ENCODE results near the gene SLC1A7.

The SLC1A7 gene

DNA sequence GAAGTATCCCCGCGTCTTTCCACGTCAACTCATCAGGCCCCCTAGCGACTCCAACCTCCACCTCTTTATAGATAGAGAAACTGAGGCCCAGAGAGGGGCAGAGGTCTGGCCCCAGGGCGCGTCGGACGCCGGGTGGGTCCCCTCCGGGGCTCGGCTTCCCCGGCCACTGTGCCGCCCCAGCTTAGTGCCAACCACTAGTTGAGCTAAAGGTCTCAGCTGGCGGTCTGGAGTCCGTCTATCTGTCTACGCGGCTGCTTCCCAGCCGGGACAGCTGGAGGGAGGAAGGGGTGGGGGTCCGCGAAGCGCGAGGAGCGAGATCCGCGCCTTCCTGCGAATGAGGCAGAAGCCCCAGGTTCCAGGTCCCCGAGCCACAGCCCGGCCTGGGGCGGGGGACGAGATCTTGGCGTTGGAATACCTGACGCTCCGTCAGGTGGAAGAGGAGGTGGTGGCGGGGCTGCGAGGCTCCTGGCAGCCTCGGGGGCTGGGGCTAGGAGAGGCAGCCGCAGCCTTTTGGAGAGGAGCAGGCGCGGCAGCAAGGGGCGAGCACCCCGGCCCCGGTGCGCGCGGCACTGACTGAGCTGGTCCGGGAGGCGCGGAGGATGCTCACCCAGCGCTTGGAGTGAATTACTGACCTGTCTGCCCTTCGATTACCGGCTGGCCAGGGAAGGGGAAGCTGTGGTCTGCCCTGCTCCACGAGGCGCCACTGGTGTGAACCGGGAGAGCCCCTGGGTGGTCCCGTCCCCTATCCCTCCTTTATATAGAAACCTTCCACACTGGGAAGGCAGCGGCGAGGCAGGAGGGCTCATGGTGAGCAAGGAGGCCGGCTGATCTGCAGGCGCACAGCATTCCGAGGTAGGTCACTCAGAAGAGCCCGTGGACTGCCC lies 79.5 kb downstream of the SLC1A7 start:
- no peak for DNase-seq (ENCODE audit: low read depth in 2 of 2)

GRCh38 chr1:53061859-53062707 lies 80.4 kb downstream of the SLC1A7 start, which contains the start of gene PODN:
Gene PODN (plus strand): TSS chr1:53062213. CDS start chr1:53069856, 7,643 bp downstream.
- no peak for DNase-seq (ENCODE audit: low read depth in 2 of 2)

DNA sequence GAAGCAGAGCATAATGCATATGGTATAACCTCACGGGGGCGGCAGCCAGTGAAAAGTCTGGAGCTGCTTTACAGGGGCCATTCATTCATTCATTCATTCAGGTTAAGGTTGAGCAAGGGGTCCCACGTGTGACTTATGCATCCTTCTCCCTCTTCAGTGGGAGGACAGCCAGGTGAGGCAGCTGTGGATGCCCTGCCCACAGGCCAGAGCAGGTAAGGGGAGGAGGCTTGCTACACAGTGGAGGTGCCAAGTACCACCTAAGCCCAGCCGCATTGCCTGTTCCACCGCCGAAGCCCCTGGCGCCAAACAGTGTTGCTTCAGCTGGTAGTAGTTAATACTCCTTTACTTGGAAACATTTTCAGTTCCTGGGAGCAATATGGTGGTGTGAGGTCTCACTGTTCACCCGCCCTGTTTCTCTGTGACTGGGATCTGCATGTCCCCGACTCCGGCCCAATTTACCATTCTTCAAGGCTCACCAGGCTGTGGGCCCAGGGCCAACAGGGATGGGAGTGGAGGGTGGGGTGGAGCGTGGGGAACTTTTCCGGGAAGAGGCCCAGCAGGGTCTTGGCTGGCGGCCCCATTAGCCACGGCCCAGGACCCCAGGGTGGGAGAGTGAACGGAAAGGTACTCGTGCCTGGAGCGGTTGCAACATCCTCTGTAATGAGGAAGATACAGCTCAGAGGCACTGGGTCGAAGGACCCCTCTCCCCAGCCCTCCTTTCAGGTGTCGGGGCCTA lies 81.1 kb downstream of the SLC1A7 start:
- peak in 1 of 2 experiments; percentile 8 for DNase-seq (ENCODE audit: low read depth in 2 of 2)

DNA sequence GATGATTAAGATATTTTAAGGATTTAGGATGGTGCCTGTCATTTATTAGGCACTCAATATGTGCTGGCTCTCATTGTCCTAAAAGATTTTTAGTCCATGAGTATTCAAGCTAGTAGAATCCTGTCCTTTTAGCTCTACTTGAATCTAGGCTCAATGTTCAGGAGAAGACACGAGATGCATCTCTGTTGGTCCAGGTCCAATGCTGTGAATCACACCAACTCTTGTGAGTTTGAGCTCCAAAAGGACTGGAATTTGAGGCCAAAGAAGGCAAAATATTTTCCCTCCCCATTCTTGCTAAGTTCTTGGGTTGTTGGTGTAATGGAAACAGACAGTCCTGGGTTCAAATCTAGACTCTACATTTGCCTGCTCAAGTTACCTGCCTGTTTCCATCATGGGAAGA lies 81.9 kb downstream of the SLC1A7 start:
- DNase-seq (ENCODE audit: low read depth in 2 of 2), result peak; percentile 36

GRCh38 chr1:53057127-53057526 lies 85.3 kb downstream of the SLC1A7 start:
- peak; percentile 44 to 45 for DNase-seq (ENCODE audit: low read depth in 2 of 2)

- no peak for DNase-seq (ENCODE audit: low read depth in 2 of 2)
Measured at GRCh38 chr1:53051676-53052075, 90.8 kb downstream of the SLC1A7 start.

GRCh38 chr1:53050310-53050709 lies 92.1 kb downstream of the SLC1A7 start:
- no peak for DNase-seq (ENCODE audit: low read depth in 2 of 2)

DNA sequence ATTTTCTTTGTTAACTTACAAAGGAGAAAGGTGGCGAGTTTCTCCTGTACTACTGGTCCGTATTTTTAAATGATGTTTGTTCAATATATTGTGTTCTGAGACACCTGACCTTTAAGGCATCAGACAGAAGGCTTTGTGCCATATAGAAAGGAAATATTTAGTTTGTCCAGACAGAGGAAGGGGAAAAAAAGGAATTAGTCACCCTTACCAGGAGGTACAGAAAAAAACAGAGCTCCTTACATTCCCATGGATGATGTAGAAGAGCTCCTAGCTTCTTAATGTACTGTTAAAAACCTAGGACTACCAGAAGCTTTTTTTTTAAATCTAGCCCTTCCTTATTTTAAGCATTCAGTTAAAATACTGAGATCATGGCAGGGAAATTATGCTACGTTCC lies 92.9 kb downstream of the SLC1A7 start:
- DNase-seq (ENCODE audit: low read depth in 2 of 2), result no peak

DNA sequence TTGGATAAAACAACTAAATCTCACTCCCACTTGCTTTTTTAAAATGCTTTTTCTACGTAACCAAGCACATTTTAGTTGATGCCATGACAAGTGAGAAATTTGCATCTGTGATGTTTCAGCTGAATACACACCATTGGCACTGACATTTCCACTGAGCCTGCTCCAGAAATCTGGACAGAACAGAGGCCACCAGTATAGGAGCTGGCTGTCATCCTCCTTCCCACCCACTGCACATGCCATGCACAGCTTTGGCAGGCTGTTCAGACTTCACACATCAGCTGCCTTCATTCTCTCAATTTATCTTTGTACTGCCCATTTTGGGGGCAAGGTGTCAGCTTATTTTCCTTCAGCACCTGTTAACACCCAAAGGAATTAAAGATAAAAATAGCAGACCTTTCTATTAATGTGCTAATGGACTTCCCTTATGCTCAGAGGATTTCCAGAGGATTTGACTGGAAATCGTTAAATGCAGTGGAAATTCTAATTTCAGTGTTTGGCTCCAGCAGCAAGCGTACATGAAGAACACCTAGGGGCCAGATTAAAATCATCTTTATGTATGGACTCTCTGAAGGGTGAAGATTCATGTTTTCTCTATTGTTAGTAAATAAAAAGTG lies 93.4 kb downstream of the SLC1A7 start:
- DNase-seq (ENCODE audit: low read depth in 2 of 2), result no peak

- peak; percentile 35 to 48 for DNase-seq (ENCODE audit: low read depth in 2 of 2)
Measured at GRCh38 chr1:53047737-53048736, 94.4 kb downstream of the SLC1A7 start.

DNA sequence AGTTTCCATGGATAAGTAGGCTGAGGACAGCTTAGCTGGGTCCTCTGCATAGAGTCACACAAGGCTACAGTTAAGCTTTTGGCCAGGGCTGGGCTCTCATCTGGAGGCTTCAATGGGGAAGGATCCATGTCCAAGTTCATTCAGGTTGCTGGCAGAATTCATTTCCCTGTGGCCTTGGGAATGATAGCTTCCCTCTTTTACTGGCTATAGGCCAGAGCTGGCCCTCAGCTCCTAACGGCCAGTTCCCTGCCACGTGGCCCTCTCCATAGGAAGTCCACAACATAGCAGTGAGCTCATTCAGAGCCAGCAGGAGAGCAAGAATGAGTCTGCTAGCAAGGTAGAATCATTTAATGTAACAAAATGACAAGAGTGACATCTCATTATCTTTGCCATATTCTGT lies 95.5 kb downstream of the SLC1A7 start:
- no peak for DNase-seq (ENCODE audit: low read depth in 2 of 2)

- DNase-seq (ENCODE audit: low read depth in 2 of 2), result no peak
Measured at GRCh38 chr1:53044926-53045325, 97.5 kb downstream of the SLC1A7 start.

DNA sequence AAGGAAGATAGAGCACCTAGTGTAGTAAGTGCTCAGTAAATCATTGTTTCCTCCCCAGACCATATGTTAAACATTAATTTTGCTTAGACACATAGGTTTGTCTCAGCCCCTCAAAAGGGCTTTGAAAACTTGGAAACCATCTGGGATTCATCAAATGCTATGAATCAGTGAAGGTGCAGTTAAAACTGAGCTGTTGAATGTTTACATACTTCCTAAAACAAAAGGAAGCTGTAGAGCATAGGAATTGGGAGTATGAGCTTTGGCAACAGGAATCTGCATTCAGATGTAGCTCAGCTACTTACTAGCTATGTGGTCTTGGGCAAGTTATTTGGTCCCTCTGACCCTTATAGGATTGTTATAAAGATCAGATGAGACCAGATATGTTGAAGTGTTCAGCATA lies 99.2 kb downstream of the SLC1A7 start:
- peak; percentile 88 to 89 for DNase-seq (ENCODE audit: low read depth in 2 of 2)

DNA sequence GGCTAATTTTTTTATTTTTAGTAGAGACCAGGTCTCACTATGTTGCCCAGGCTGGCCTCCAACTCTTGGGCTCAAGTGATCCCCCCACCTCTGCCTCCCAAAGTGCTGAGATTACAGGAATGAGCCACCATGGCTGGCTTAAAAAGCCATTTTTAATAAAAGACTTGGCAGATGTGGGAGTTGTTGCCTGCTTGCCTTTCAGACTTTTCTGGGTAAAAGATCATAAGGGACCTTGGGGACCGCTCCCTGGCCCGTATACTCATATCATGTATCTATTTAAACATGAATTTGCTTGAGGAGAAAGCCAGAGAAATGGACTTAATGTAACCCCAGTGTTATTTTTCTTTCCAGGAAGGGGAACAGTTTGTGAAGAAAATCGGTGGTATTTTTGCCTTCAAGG lies 103.9 kb downstream of the SLC1A7 start:
- DNase-seq (ENCODE audit: low read depth in 2 of 2), result no peak
